Left kidney (tissue), 2 donors: ENCODE data around the gene IDH1. TPM values are rescaled to one million over a fixed set of nuclear protein-coding genes. Genes with fewer than 3 reads are reported as not detected.
"Not testable (repeated sequence)": the region's sequence is repeated elsewhere in the genome, so short reads cannot be mapped to it uniquely, and the experiment has no call there.

ENCODE experiments used
- DNase-seq: peaks from one replicate; pipeline ENCODE4 v3.0.0-alpha.2; 2013
- polyA plus RNA-seq: library from polyadenylated mRNA; unstranded; fragments of 120-200 nt; gene quantifications from one replicate; pipeline ENCODE4 v1.2.1, GENCODE V29; 2013; ENCODE audit not compliant: insufficient read length

Gene IDH1
- polyA plus RNA-seq, 1 donor = 109 TPM

- DNase-seq = no peak
Measured at GRCh38 chr2:208222351-208222750, 32.5 kb downstream of the IDH1 start.

GRCh38 chr2:208221873-208222272 lies 33.0 kb downstream of the IDH1 start:
- DNase-seq = not testable (repeated sequence)

GRCh38 chr2:208210688-208211451 lies 44.0 kb downstream of the IDH1 start:
- no peak for DNase-seq

GRCh38 chr2:208208335-208209085 lies 46.4 kb downstream of the IDH1 start:
- no peak for DNase-seq

- no peak for DNase-seq
Measured at GRCh38 chr2:208207769-208208168, 47.1 kb downstream of the IDH1 start.

GRCh38 chr2:208204166-208204565 lies 50.7 kb downstream of the IDH1 start:
- no peak for DNase-seq

GRCh38 chr2:208195531-208195930 lies 59.3 kb downstream of the IDH1 start:
- DNase-seq = no peak

- DNase-seq = no peak
Measured at GRCh38 chr2:208192611-208193236, 62.1 kb downstream of the IDH1 start.

GRCh38 chr2:208189810-208190503 lies 64.9 kb downstream of the IDH1 start, which contains the start of gene C2orf80:
Gene C2orf80 (minus strand): TSS chr2:208190030. CDS start chr2:208186986, 3,044 bp downstream.
- no peak for DNase-seq

- no peak for DNase-seq
Measured at GRCh38 chr2:208189069-208189809, 65.6 kb downstream of the IDH1 start.

- DNase-seq = no peak
Measured at GRCh38 chr2:208186893-208187292, 68.0 kb downstream of the IDH1 start.

GRCh38 chr2:208186465-208186864 lies 68.4 kb downstream of the IDH1 start:
- no peak for DNase-seq

Other genes starting within 250 kb of the IDH1 start
- 17.1 TPM for gene PLEKHM3, start 229.5 kb downstream of the IDH1 start, polyA plus RNA-seq
- gene CRYGD, start 130.5 kb downstream of the IDH1 start, polyA plus RNA-seq = not detected
- not detected for gene CRYGC, start 125.2 kb downstream of the IDH1 start, polyA plus RNA-seq
- not detected for gene CRYGB, start 108.9 kb downstream of the IDH1 start, polyA plus RNA-seq
- not detected for gene CRYGA, start 91.5 kb downstream of the IDH1 start, polyA plus RNA-seq
- gene C2orf80, start 65.0 kb downstream of the IDH1 start, polyA plus RNA-seq = 0.25 TPM
- gene PIKFYVE, start 11.2 kb upstream of the IDH1 start, polyA plus RNA-seq = 34.5 TPM
- gene PTH2R, start 151.7 kb upstream of the IDH1 start, polyA plus RNA-seq = 62.4 TPM